Dendritic cell treated with granulocyte-macrophage colony-stimulating factor and Interleukin-4, amounts not matched to agents 40 ng/mL and 50 ng/mL, for 4 days (primary cell): ENCODE measurements around the gene GRK7.
"Not testable (repeated sequence)": the region's sequence is repeated elsewhere in the genome, so short reads cannot be mapped to it uniquely, and the experiment has no call there.

Experiments used
- H3K27ac Mint-ChIP-seq: one replicate; pipeline ENCODE4 v1.8.0; 2022; ENCODE audit warnings: mild to moderate bottlenecking, mixed read lengths
- H3K27me3 Mint-ChIP-seq: one replicate; pipeline ENCODE4 v1.8.0; 2022; ENCODE audit warnings: mild to moderate bottlenecking, mixed read lengths
- H3K36me3 Mint-ChIP-seq: one replicate; pipeline ENCODE4 v1.8.0; 2022; ENCODE audit warnings: low read depth, mixed read lengths
- H3K4me1 Mint-ChIP-seq: one replicate; pipeline ENCODE4 v1.8.0; 2022; ENCODE audit warnings: low read depth, mixed read lengths
- H3K4me3 Mint-ChIP-seq: one replicate; pipeline ENCODE4 v1.8.0; 2022; ENCODE audit warnings: mild to moderate bottlenecking, moderate library complexity, mixed read lengths
- H3K9me3 Mint-ChIP-seq: one replicate; pipeline ENCODE4 v1.8.0; 2022; ENCODE audit warnings: mixed read lengths
- intact Hi-C: fragments of 100-400 bp; cut with micrococcal nuclease; formaldehyde crosslinking; loops from one replicate; pipeline ENCODE4 v1.15.0; 2022

Gene GRK7

DNA sequence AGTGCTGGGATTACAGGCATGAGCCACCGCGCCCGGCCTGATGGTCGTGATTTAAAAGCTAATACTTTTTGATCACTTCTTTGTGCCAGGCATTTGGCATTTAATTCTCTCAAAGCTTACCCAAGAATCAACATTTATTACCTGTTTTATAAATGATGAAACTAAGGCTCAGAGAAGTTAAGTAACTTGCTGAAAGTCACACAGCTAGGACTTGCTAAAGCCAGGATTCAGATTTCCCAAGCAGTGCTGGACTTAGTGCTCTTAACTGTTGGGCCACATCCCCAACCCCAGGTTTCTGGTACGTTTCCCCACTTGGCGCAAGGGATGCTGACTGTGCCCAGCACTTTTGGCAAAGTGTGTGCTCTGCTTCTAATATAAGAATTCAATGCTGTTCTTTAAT, 10.5 kb downstream of the GRK7 start:
- no peak overlapping the region for H3K27ac Mint-ChIP-seq
- intact Hi-C loops: no loop called here
- no peaks in the 10 kb centered on the region for H3K36me3 Mint-ChIP-seq
- no peaks in the 10 kb centered on the region for H3K27me3 Mint-ChIP-seq
- no peaks in the 10 kb centered on the region for H3K9me3 Mint-ChIP-seq
- H3K4me1 Mint-ChIP-seq: no peaks in the 10 kb centered on the region
- no peak overlapping the region for H3K4me3 Mint-ChIP-seq

DNA sequence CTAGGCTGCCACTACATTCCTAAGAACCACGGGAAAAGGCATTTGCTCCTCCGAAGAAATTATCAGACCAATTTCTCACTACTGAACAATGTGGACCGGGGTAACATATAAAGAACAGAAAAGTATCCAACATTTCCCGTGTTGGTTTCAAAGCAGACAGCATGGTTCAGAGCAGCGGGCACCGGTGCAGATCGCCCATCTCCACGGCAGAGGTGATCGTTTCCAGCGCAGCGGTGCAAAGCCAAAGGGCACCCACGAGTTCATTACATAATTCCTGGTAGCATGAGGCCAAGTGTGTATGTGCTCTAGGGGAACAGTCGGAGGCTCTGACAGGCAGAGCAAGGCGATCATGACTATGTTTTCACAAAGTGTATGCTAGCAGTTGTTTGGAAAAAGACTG, 13.2 kb downstream of the GRK7 start:
- intact Hi-C loops: no loop called here
- Mint-ChIP-seq H3K4me1 (no peaks in the 10 kb centered on the region), H3K9me3 (no peaks in the 10 kb centered on the region), H3K27me3 (no peaks in the 10 kb centered on the region), H3K4me3 (no peak overlapping the region), H3K36me3 (no peaks in the 10 kb centered on the region), H3K27ac (no peak overlapping the region)

DNA sequence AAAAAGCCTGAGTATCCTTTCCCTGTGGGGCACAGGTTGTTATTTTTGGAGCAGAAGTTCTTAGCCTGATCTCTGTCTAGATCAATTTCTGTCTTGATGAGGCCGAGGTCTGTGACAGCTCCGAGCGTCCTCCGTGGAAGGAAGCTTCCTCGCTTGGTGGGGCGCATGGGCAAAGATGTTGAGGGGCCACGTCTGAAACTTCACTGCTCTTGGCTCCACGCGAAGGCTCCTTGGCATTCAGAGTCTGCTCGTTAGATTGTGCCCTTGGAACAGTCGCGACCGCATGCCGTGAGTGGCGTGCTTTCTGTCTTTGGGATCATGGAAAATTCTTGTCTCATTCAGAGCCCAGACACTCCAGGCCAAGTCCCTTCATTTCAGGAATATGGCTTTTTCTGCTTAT, 13.7 kb downstream of the GRK7 start:
- Mint-ChIP-seq H3K9me3 (no peaks in the 10 kb centered on the region), H3K4me1 (no peaks in the 10 kb centered on the region), H3K27me3 (no peaks in the 10 kb centered on the region), H3K36me3 (no peaks in the 10 kb centered on the region), H3K4me3 (no peak overlapping the region), H3K27ac (no peak overlapping the region)
- intact Hi-C loops: no loop called here

DNA sequence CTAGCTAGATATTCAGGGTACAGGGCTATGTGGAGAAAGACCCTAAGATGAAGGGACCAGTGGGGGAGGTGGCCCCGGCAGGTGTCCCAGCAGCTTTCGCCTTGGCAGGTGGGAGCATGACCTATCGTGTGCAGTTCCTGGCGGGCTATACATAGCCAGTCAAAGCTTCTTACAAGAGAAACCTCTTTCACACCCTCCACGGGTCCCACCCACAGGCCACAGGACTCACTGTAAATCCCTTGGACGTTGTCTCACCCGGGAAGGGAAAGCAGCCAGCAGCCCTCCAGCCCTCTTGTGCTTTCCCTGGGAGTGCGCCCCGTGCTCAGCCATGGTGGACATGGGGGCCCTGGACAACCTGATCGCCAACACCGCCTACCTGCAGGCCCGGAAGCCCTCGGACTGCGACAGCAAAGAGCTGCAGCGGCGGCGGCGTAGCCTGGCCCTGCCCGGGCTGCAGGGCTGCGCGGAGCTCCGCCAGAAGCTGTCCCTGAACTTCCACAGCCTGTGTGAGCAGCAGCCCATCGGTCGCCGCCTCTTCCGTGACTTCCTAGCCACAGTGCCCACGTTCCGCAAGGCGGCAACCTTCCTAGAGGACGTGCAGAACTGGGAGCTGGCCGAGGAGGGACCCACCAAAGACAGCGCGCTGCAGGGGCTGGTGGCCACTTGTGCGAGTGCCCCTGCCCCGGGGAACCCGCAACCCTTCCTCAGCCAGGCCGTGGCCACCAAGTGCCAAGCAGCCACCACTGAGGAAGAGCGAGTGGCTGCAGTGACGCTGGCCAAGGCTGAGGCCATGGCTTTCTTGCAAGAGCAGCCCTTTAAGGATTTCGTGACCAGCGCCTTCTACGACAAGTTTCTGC, 15.0 kb downstream of the GRK7 start:
- no peaks in the 10 kb centered on the region for H3K36me3 Mint-ChIP-seq
- peaks cover 5% of the 10 kb centered on the region for H3K4me1 Mint-ChIP-seq
- H3K27me3 Mint-ChIP-seq: no peaks in the 10 kb centered on the region
- H3K9me3 Mint-ChIP-seq: no peaks in the 10 kb centered on the region
- H3K4me3 Mint-ChIP-seq: no peak overlapping the region
- H3K27ac Mint-ChIP-seq: no peak overlapping the region
- intact Hi-C loops: no loop called here

DNA sequence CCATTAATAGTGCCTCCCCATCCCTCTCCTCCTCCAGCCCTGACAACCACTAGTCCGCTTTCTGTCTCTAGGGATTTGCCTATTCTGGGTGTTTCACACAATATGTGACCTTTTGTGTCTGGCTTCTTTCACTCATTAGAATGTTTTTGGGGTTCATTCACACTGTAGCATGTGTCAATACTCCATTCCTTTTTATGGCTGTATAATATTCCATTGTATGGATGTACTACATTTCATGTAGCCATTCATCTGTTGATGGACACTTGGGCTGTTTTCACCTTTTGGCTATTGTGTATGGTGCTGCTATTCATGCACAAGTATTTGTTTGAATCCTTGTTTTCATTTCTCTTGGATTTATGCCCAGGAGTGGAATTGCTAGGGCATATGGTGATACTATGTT, 16.5 kb downstream of the GRK7 start:
- H3K36me3 Mint-ChIP-seq: no peaks in the 10 kb centered on the region
- no peak overlapping the region for H3K4me3 Mint-ChIP-seq
- no peak overlapping the region for H3K27ac Mint-ChIP-seq
- intact Hi-C loops: no loop called here
- no peaks in the 10 kb centered on the region for H3K27me3 Mint-ChIP-seq
- no peaks in the 10 kb centered on the region for H3K9me3 Mint-ChIP-seq
- H3K4me1 Mint-ChIP-seq: peaks cover 5% of the 10 kb centered on the region

DNA sequence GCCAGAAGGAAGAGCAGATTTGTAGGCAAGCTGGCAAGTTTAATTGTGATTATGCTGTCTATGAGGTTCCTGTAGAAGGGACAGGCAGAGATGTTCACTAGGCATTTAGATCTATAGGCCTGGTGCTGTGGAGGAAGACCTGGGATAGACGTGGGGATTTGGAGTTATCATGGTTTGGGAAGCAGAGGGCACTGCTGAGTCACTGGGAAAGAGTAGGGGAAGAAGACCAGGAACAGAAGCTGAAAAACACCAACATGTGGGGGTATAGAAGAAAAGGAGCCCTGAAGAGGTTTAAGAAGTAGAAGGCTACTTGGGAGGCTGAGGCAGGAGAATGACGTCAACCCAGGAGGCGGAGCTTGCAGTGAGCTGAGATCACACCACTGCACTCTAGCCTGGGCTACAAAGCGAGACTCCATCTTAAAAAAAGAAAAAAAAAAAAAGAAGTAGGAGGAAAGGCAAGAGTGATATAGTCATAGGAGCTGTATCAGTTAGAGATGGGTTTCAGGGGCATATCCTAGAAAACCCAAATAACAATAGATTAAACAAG, 19.3 kb downstream of the GRK7 start:
- no peak overlapping the region for H3K27ac Mint-ChIP-seq
- intact Hi-C loops: no loop called here
- peaks cover 5% of the 10 kb centered on the region for H3K4me1 Mint-ChIP-seq
- no peaks in the 10 kb centered on the region for H3K9me3 Mint-ChIP-seq
- H3K36me3 Mint-ChIP-seq: no peaks in the 10 kb centered on the region
- no peak overlapping the region for H3K4me3 Mint-ChIP-seq
- no peaks in the 10 kb centered on the region for H3K27me3 Mint-ChIP-seq

DNA sequence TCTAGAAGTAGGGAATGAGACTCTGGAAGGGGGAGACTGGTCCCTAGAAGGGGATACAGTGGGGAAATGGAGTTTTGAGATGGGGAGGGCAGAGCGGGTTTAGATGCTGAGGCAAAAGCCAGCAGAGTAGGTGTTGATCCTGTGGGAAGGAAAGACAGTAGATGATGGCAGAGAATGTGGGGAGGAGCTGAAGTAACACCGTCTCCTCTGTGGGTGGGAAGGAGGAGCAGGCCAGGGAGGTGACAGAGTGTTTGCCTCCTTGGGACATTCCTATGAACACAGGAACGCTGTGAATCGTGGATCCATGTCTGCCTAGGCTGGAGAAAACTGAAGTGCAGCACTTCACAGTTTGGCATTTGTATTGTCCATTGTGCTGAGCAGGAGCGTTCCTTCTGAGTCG, 20.4 kb downstream of the GRK7 start:
- intact Hi-C loops: no loop called here
- Mint-ChIP-seq H3K4me1 (peaks cover 11% of the 10 kb centered on the region), H3K27ac (no peak overlapping the region), H3K27me3 (no peaks in the 10 kb centered on the region), H3K4me3 (no peak overlapping the region), H3K9me3 (no peaks in the 10 kb centered on the region), H3K36me3 (no peaks in the 10 kb centered on the region)

DNA sequence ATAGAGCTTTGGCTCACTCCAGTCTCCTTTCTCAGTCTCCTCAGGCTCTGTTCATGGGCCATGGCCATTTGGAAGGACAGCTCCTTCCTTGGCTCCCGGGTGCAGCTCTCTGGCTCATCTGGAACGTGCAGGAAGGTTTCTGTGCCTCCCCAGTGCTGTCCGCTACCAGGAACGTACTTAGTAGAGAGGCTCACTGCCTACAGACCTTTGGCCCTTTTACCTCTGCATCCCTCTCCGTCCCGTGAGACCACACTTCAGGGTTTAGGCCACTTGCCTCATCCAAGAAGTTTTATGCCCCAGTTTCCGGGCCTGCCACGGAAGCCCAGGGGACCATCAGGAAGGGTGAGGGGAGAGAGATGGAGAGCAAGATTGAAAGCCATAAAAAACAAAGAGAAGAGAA, 20.9 kb downstream of the GRK7 start:
- Mint-ChIP-seq H3K9me3 (peaks cover 2% of the 10 kb centered on the region), H3K4me3 (no peak overlapping the region), H3K27ac (no peak overlapping the region), H3K27me3 (no peaks in the 10 kb centered on the region), H3K36me3 (no peaks in the 10 kb centered on the region), H3K4me1 (peaks cover 11% of the 10 kb centered on the region)
- intact Hi-C loops: no loop called here

DNA sequence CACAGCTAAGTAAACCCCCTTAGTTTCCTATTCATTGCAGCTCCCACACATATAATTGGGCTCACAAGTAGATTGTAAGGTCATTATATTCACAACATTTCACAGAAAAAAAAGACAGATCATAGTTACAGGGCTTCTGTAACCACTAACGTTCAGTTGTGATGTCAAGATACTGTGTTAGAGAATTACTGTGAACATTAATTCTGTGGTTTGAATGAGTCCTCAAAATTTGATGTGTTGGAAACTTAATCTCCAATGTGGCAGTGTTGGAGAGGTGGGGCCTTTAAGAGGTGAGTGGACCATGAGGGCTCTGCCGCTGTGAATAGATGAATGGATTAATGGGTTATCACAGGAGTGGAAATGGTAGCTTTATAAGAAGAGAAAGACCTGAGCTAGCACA, 21.3 kb downstream of the GRK7 start:
- no peak overlapping the region for H3K27ac Mint-ChIP-seq
- H3K4me3 Mint-ChIP-seq: no peak overlapping the region
- H3K27me3 Mint-ChIP-seq: no peaks in the 10 kb centered on the region
- intact Hi-C loops: no loop called here
- no peaks in the 10 kb centered on the region for H3K36me3 Mint-ChIP-seq
- peaks cover 6% of the 10 kb centered on the region for H3K9me3 Mint-ChIP-seq
- H3K4me1 Mint-ChIP-seq: peaks cover 11% of the 10 kb centered on the region

DNA sequence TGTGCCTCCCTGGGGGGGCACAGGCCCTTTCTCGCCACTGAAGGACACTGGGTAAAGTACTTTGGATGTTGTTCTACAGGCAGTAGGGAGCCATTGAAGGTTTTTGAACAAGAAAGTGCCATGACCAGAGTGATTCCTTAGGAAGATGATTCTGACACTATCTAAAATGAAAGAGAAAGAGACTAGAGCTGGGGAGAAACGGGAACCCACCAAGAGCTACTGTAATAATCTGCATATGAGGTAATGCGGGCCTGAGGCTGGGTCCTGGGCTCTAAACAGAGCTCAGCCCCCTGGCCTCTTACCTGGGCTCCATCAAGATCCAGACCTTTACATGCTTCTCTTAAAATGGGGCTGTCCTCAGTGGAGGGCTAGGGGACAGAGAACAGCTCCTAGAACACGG, 24.9 kb downstream of the GRK7 start:
- peaks cover 6% of the 10 kb centered on the region for H3K4me1 Mint-ChIP-seq
- no peak overlapping the region for H3K27ac Mint-ChIP-seq
- no peaks in the 10 kb centered on the region for H3K36me3 Mint-ChIP-seq
- peaks cover 8% of the 10 kb centered on the region for H3K9me3 Mint-ChIP-seq
- intact Hi-C loops: no loop called here
- H3K4me3 Mint-ChIP-seq: no peak overlapping the region
- no peaks in the 10 kb centered on the region for H3K27me3 Mint-ChIP-seq

DNA sequence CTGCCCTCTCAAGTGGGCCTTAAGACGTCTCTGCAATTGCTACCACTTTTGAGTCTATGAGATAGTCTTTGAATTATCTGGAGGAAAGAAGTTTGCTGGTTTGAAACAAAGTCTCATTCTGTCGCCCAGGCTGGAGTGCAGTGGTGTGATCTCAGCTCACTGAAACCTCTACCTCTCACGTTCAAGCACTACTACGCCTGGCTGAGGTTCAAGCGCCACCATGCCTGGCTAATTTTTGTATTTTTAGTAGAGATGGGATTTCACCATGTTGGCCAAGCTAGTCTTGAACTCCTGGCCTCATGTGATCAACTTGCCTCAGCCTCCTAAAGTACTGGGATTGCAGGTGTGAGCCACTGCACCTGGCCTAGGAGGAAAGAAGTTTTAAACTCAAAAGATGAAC, 25.5 kb downstream of the GRK7 start:
- intact Hi-C loops, H3K4me3 Mint-ChIP-seq, H3K27ac Mint-ChIP-seq, H3K9me3 Mint-ChIP-seq, H3K4me1 Mint-ChIP-seq, H3K36me3 Mint-ChIP-seq, H3K27me3 Mint-ChIP-seq: not testable (repeated sequence)

DNA sequence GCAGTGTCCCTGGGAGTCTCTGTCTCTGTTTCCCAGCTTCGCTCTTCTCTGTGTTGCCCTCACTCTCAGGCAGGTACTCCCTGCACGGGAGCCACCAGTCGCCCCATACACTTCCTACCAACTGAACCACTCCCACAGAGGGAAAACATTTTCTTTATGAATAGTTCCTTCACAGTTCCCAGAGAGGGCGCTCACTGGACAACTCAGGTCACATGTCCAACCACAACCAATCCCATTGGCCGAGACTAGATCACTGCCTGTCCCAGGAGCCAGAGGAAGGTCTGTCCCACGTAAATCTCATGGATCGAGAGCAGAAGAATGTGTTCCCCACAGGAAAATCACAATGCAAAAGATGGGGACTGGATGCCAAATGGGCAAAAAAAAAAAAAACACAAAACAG, 26.1 kb downstream of the GRK7 start:
- Mint-ChIP-seq H3K4me1 (peaks cover 9% of the 10 kb centered on the region), H3K4me3 (no peak overlapping the region), H3K36me3 (no peaks in the 10 kb centered on the region), H3K9me3 (peaks cover 8% of the 10 kb centered on the region), H3K27me3 (no peaks in the 10 kb centered on the region), H3K27ac (no peak overlapping the region)
- intact Hi-C loops: no loop called here

DNA sequence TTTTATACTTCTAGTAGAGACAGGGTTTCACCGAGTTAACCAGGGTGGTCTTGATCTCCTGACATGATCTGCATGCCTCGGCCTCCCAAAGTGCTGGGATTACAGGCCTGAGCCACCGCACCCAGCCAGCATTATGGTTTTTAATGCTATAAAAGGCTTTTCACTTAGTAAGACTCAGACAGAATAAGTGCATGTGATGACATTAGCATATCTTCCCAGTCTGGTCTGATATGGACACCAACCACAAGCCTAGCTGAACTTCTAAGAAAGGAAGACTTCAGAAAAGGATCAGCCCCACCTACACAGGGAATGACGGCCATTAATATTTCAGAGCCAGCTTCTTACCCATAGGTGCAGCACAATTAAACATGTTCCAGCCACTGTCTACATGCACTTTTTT, 27.0 kb downstream of the GRK7 start:
- peaks cover 8% of the 10 kb centered on the region for H3K9me3 Mint-ChIP-seq
- intact Hi-C loops: no loop called here
- H3K27me3 Mint-ChIP-seq: no peaks in the 10 kb centered on the region
- no peaks in the 10 kb centered on the region for H3K36me3 Mint-ChIP-seq
- H3K27ac Mint-ChIP-seq: no peak overlapping the region
- peaks cover 13% of the 10 kb centered on the region for H3K4me1 Mint-ChIP-seq
- no peak overlapping the region for H3K4me3 Mint-ChIP-seq

DNA sequence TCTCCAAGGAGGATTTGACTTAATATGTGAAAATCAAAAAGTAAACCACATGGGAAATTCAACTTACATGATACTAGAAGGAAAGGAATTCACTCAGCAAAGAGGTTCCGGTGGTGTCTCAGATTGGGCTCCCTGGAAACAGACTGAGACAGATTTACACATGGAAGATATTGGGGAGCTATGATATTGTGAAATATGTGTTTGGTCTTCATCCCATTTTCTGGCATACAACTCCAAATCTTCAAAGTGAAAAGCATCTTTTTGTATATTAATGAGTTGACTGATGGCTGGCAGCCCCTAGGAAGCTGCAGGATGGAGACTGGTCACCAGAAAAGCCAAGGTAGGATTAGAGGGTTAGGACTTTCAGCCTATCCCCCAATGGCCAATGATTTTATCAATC, 29.3 kb downstream of the GRK7 start:
- Mint-ChIP-seq H3K4me3 (no peak overlapping the region), H3K4me1 (peaks cover 34% of the 10 kb centered on the region), H3K36me3 (peaks cover under 1% of the 10 kb centered on the region), H3K27ac (no peak overlapping the region), H3K27me3 (peaks cover 2% of the 10 kb centered on the region), H3K9me3 (peaks cover 8% of the 10 kb centered on the region)
- intact Hi-C loops: no loop called here
